Fibroblast of pulmonary artery (primary cell): ENCODE results near the gene KIF18B.

Source experiments
- DNase-seq: peaks from one replicate; pipeline ENCODE4 v3.0.0-alpha.2; 2010; ENCODE audit warnings: low read depth
- H3K4me3 ChIP-seq: replicated peaks from 2 replicates; pipeline ENCODE4 v1.5.1; 2011; ENCODE audit warnings: low read depth, mild to moderate bottlenecking, control low read depth, low read length, moderate library complexity
- CTCF ChIP-seq: IDR thresholded peaks from 2 replicates; pipeline ENCODE4 v1.5.1; 2011; ENCODE audit warnings: mild to moderate bottlenecking, control low read depth, low read length, inconsistent platforms; ENCODE audit errors: missing control alignments

KIF18B gene

GRCh38 chr17:44928950-44929720, 18.4 kb downstream of the KIF18B start:
- no peak for TF ChIP-seq CTCF
- no peak for DNase-seq
- no peak overlapping the region for H3K4me3 ChIP-seq

- no peak overlapping the region for H3K4me3 ChIP-seq
- no peak for TF ChIP-seq CTCF
These were observed 19.4 kb downstream of the KIF18B start for GRCh38 chr17:44928136-44928535.

DNA sequence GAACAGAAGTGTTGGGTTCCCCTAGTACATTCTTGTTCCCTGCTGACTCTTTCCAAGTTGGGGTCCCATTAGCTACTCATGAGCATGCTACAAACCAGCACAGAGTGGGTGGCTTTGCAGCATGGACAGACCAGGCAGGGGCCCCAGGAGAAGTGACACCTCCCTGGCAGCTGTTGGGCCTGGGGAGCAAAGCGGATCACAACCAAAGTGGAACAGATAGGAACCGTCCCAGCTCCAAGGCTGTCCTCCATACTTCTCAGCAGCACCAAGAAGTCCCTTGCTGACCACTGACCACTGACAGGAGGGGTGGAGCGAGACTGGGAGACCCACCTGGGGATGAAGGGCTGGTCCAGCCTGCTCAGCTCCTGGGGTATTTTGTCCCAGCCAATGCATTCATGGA, 19.9 kb downstream of the KIF18B start:
- no peak for TF ChIP-seq CTCF
- no peak overlapping the region for H3K4me3 ChIP-seq
- DNase-seq = no peak

More at GRCh38 chr17:44928136-44928535, 19.4 kb downstream of the KIF18B start:
- no peak for DNase-seq

DNA sequence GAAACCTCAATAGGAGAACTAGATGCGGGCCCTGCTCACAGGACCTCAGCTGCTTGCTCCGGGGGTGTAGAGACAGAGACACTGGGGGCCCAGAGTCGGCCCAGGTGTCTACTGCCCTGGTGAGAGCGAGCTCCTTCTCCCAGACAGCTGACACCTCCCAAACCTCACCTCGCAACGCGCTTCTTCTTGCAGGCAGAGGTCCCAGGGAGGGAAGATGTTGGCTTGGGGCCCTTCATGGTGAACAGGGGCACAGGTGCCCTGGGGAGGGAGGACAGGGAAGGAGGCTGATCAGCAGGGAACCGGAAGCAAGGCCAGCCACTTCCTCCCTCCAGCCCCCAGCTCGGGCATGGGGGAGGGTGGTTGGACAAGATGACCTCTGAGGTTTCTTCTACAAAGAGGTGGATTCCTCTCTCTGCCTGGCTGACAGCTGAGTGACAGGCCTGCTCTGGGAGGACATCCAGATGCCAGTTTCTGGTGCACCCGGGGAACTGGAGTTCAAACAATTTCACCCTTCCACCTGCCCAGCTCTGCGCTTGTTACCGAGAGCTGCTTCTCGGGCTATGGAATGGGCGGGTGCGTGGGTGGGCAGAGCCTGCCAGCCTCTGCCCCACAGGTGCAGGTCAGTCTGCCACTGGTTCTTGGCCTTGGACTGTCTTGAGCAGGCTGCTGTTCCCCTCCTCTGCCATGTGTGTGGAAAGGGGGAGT, 20.6 kb downstream of the KIF18B start:
- no peak for TF ChIP-seq CTCF
- no peak overlapping the region for H3K4me3 ChIP-seq
- DNase-seq = no peak

DNA sequence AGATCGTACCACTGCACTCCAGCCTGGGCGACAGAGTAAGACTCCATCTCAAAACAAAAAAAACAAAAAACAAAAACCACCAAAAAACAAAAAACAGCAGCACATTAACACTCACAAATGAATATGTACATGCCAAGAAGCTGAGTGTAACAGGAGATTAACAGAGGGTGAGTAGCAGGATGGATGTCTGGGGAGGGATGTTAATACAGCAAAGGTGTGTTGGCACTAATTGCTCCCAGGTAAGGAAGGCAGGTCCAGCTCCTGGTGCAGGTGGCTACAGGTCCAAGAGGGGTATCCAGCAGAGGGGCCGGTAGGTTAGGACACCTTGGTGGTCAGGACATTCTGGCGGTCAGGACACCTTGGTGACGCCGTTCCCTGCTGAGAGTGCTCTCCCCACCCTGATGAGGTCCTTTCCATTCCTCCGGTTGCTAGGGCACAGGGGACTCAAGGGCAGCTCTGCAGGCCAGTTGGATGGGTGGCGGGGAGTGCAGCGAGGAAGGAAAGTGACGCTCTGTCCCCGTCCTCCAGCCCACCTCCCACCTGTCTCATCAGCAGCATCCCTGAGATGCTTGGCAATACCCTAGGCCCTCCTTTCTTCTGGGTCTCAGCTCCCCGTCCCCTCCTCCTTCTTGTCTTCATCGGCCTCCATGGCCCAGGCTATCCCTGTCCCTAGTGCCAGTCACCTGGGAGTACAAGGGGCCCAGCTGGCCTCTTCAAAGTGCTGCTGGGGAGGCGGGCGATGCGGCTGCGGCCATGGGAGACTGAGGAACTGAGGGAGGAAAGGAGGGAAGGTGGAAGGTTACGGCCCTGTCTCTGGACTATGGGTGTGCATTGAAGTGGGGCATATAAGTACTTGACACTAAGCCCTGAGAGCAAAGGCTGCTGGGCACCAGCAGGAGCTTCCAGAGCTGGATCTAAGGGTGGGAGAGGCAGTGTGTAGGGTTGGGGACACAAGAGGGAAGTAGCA, 21.6 kb downstream of the KIF18B start:
- no peak for TF ChIP-seq CTCF
- H3K4me3 ChIP-seq = no peak overlapping the region

GRCh38 chr17:44924107-44924544, 23.4 kb downstream of the KIF18B start:
- DNase-seq = no peak
- no peak overlapping the region for H3K4me3 ChIP-seq
- no peak for TF ChIP-seq CTCF

More for the DNA sequence above, 21.6 kb downstream of the KIF18B start:
- no peak for DNase-seq
